GM13977 (cell line): ENCODE measurements around the gene GALNT18.

Experiments used
- DNase-seq: peaks from one replicate; pipeline ENCODE4 v3.0.0; 2012; ENCODE audit warnings: low spot score
- CTCF ChIP-seq: IDR thresholded peaks from 2 replicates; pipeline ENCODE4 v1.5.1; 2012; ENCODE audit warnings: mild to moderate bottlenecking, control low read depth; ENCODE audit not compliant: insufficient read depth; ENCODE audit errors: extremely low read depth, missing control alignments
- in situ Hi-C: fragments of 300-500 bp; cut with MboI; formaldehyde crosslinking; loops from one replicate; pipeline ENCODE4 v1.12.0; 2022; ENCODE audit warnings: low sequenced_read_pairs, low pct_unique_long_range_greater_than_20kb, mixed read lengths, inconsistent platforms; ENCODE audit not compliant: unreplicated experiment

The GALNT18 gene

GRCh38 chr11:11663907-11664306, 42.1 kb upstream of the GALNT18 start:
- no peak for TF ChIP-seq CTCF
- DNase-seq: no peak
- in situ Hi-C loops: no loop called here

- no peak for DNase-seq
- in situ Hi-C loops: no loop called here
Measured at GRCh38 chr11:11662578-11662977, 40.8 kb upstream of the GALNT18 start.

DNA sequence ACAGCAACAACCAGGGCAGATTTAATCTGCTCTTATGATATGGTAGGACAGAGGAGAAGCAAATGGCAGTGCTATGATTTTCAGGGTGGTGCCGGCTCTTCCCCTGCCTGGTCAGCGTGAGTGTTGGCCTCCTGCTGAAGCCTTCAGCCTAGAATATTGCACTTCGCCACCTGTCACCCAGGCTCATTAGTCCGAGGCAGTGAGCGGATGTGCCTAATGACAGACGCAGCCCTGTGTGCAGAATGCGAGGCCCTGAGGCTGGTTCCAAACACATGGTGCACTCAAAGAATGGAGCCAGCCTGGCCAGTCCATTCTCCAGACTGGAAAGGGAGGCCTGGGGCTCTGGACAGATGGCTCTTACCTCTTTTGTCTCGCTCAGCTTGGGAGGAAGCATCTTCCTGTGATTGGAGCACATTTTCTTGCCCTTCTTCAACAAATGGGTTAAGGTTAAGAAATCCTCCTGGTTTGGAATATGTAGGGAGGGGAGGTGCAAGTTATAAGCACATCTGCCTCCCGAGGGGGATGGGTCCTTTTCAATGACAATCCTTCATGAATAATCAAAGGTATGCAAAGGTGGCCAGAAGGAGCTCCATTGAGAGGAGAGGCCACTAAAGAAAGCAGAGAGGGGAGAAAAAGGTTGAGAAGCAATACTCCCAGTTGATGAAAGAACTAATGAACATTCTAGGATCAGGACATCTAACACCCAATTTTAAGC, 39.7 kb upstream of the GALNT18 start:
- no peak for TF ChIP-seq CTCF
- in situ Hi-C loops: no loop called here
- DNase-seq: no peak

More at GRCh38 chr11:11662578-11662977, 40.8 kb upstream of the GALNT18 start:
- TF ChIP-seq CTCF: no peak

GRCh38 chr11:11660363-11660740, 38.5 kb upstream of the GALNT18 start:
- DNase-seq: no peak
- in situ Hi-C loops: no loop called here
- no peak for TF ChIP-seq CTCF

GRCh38 chr11:11659567-11660362, 38.0 kb upstream of the GALNT18 start:
- no peak for DNase-seq
- in situ Hi-C loops: no loop called here

More at GRCh38 chr11:11659567-11660362, 38.0 kb upstream of the GALNT18 start:
- no peak for TF ChIP-seq CTCF
